HG03108 (cell line): ENCODE measurements around the gene MCRIP2.
"Not testable (repeated sequence)": the region's sequence is repeated elsewhere in the genome, so short reads cannot be mapped to it uniquely, and the experiment has no call there.

Experiments
- ATAC-seq: cut with Tn5 transposase; IDR thresholded peaks from one replicate; pipeline ENCODE4 v1.9.1; 2021; ENCODE audit warnings: moderate library complexity; ENCODE audit not compliant: unreplicated experiment

Gene MCRIP2

GRCh38 chr16:641326-642188, at the start of gene MCRIP2:
Gene MCRIP2, plus strand, starts transcription at chr16:641828. Its CDS starts 164 bp downstream, at chr16:641992.
- ATAC-seq, result peak; percentile 55

- no peak for ATAC-seq
Observed at GRCh38 chr16:591892-592517, 49.6 kb upstream of the MCRIP2 start.

- ATAC-seq, result no peak
Observed at GRCh38 chr16:592518-593306, 48.9 kb upstream of the MCRIP2 start.

GRCh38 chr16:593406-593805, 48.2 kb upstream of the MCRIP2 start:
- no peak for ATAC-seq

- no peak for ATAC-seq
Observed at GRCh38 chr16:593807-594206, 47.8 kb upstream of the MCRIP2 start.

GRCh38 chr16:595094-595528, 46.5 kb upstream of the MCRIP2 start:
- no peak for ATAC-seq

- no peak for ATAC-seq
Observed at GRCh38 chr16:595942-596735, 45.5 kb upstream of the MCRIP2 start.

- ATAC-seq, result no peak
Observed at GRCh38 chr16:596736-597060, 44.9 kb upstream of the MCRIP2 start.

GRCh38 chr16:597655-598054, 44.0 kb upstream of the MCRIP2 start:
- ATAC-seq, result not testable (repeated sequence)

- no peak for ATAC-seq
Observed at GRCh38 chr16:598823-599739, 42.5 kb upstream of the MCRIP2 start.

- no peak for ATAC-seq
Observed at GRCh38 chr16:600781-601180, 40.8 kb upstream of the MCRIP2 start.

GRCh38 chr16:603933-604332, 37.7 kb upstream of the MCRIP2 start:
- ATAC-seq, result no peak

- no peak for ATAC-seq
Observed at GRCh38 chr16:606656-607307, 34.8 kb upstream of the MCRIP2 start.

- ATAC-seq, result no peak
Observed at GRCh38 chr16:608019-608418, 33.6 kb upstream of the MCRIP2 start.

GRCh38 chr16:609316-609715, 32.3 kb upstream of the MCRIP2 start:
- no peak for ATAC-seq

GRCh38 chr16:609984-610383, 31.6 kb upstream of the MCRIP2 start:
- ATAC-seq, result no peak

- no peak for ATAC-seq
Observed at GRCh38 chr16:610513-611381, 30.9 kb upstream of the MCRIP2 start.

GRCh38 chr16:615122-615521, 26.5 kb upstream of the MCRIP2 start:
- no peak for ATAC-seq
